Globus pallidus (tissue), 1 donor: ENCODE data around the gene PARD6B.
"Not testable (repeated sequence)": the region's sequence is repeated elsewhere in the genome, so short reads cannot be mapped to it uniquely, and the experiment has no call there.

ENCODE experiments used
- DNase-seq: peaks from one replicate; pipeline ENCODE4 v3.0.0-alpha.2; 2015; ENCODE audit warnings: low spot score

Gene PARD6B

DNA sequence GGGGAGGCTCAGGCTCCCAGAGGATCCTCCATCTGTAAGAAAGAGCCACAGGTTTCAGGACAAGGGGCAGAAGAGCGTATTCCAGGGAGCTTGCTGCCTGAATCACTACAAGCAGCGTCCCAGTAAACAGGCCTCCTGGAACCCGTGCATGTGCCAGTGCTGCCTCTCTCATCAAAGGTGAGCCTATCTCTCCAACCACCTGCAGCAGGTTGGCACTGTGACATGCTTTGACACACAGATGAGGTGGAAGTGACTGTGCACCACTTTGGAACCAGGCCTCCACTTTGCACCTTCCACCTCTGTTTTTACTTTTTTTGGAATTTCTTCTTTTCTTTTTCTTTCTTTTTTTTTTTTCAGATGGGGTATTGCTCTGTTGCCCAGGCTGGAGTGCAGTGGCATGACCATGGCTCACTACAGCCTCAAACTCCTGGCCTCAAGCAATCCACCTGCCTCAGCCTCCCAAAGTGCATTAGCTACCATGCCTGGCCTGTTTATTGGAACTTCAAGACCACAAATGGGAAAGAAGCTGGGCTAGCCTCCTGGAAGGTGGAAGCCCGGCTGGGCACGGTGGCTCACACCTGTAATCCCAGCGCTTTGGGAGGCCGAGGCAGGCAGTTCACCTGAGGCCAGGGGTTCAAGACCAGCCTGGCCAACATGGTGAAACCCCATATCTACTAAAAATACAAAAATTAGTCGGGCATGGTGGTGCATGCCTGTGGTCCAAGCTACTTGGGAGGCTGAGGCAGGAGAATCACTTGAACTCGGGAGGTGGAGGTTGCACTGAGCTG, 27.5 kb upstream of the PARD6B start:
- DNase-seq: not testable (repeated sequence)

- no peak for DNase-seq
Observed at GRCh38 chr20:50704514-50704913, 26.9 kb upstream of the PARD6B start.

GRCh38 chr20:50704971-50705370, 26.4 kb upstream of the PARD6B start:
- DNase-seq: no peak

- no peak for DNase-seq
Observed at GRCh38 chr20:50708845-50709635, 22.3 kb upstream of the PARD6B start.

DNA sequence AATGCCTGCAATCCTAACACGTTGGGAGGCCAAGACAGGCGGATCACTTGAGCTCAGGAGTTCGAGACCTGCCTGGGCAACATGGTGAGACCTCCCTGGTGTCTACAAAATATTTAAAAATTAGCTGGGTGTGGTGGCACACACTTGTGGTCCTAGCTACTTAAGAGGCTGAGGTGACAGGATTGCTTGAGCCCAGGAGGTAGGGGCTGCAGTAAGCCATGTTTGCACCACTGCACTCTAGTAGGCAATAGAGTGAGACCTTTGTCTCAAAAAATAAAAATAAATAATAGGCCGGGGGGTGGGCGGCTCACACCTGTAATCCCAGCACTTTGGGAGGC, 21.8 kb upstream of the PARD6B start:
- DNase-seq: no peak

DNA sequence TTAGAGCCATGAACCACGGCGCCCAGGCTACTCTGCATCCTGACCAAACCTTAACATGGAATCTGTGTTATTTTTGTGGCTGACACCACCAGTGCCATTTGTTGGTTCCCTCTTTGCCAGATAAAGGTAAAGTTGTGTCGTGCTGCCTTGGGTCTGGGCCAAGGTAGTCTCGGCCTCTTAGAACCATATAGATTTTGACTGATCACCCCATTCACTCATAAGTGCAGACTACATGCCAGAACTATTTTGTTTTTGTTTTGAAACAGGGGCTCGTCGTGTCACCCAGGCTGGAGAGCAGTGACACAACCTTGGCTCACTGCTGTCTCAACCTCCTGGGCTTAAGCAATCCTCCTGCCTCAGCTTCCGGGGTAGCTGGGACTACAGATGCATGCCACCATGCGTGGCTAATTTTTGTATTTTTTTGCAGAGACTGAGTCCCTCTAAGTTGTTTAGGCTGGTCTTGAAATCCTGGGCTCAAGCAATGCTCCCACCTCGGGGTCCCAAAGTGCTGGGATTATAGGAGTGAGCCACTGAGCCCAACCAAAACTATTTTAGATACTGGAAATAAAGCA, 20.8 kb upstream of the PARD6B start:
- DNase-seq: no peak

- DNase-seq: no peak
Observed at GRCh38 chr20:50711113-50711825, 20.1 kb upstream of the PARD6B start.

GRCh38 chr20:50712771-50713656, 18.4 kb upstream of the PARD6B start:
- no peak for DNase-seq

GRCh38 chr20:50713657-50714101, 17.7 kb upstream of the PARD6B start:
- DNase-seq: no peak

DNA sequence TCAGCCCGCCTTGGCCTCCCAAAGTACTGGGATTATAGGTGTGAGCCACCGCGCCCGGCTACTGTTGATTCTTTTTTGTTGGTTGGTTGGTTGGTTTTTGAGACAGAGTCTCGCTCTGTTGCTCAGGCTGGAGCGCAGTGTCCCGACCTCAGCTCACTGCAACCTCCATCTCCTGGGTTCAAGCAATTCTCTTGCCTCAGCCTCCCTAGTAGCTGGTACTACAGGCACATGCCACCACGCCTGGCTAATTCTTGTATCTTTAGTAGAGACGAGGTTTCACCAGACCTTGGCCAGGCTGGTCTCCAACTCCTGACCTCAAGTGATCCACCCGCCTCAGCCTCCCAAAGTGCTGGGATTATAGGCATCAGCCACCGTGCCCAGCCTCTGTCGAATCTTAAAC, 17.0 kb upstream of the PARD6B start:
- not testable (repeated sequence) for DNase-seq

- DNase-seq: no peak
Observed at GRCh38 chr20:50715694-50716093, 15.7 kb upstream of the PARD6B start.

DNA sequence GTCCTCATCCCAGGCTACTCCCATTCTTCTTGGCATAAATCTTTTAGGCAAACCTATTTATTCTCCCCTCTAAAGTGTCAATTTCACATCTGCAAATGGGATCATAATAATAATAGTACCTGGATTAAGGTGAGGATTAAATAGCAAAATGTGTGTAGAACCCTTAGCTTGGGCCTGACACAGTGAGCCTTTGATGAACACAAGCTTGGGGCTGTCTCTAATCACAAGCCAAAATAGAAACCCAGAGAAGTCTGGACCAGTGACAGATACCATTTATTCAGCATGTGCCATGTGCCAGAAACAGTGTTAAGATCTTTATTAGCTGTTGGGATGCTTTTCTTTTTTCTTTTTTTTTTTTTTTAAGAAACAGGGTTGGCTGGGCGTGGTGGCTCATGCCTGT, 14.9 kb upstream of the PARD6B start:
- DNase-seq: no peak

- no peak for DNase-seq
Observed at GRCh38 chr20:50717312-50717711, 14.1 kb upstream of the PARD6B start.

DNA sequence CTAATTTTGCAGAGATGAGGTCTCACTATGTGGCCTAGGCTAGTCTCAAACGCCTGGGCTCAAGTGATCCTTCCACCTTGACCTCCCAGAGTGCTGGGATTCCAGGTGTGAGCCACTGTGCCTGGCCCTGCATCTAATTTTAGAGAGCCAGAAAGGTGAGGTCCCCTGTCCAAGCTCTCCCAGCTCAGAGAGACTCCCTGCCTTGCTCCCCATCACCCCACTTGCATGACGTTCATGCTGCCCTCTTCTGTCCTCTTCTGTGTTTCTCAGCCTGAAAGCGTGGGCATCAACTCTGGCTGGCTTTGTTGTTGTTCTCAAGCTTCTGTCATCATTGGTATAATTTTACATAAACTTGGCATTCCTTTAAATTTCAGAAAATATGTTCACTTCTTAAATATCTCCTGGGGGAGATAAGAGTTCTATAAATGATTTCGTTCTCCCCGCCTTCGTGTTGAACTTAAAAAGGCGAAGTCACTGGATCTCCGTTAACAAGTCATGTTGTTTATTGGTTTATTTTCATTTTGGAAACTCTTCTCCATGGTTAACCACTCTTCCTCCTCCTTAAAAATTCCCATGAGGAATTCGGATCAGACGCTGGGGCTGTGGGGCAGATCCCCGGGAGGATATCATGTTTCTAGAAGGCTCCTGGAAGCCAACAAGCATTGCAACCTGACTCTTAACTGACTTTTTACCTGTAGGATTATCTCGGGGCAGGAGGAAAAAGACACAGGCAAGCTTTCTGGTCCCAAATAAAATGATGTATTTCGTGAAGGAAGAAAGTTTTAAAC, 13.2 kb upstream of the PARD6B start:
- DNase-seq: no peak

GRCh38 chr20:50719328-50719727, 12.1 kb upstream of the PARD6B start:
- no peak for DNase-seq

GRCh38 chr20:50720026-50720425, 11.4 kb upstream of the PARD6B start:
- DNase-seq: no peak

DNA sequence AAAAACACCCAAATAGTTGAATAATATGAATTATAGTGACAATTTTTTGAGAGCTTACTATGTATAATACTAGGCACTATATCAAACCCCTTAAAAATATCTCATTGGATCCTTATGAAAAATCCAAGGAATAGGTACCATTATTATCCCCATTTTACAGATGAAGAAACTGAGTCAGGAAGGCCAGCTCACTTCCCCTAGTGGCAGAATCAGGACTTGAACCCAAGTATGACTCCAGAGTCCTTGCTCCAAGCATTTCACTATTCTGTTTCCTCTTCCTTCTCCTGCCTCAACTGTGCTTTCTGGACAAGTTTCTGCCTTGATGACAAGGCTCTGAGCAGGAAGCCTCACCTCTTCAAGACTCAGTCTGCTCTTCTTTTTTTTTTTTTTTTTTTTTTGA, 10.8 kb upstream of the PARD6B start:
- DNase-seq: no peak

GRCh38 chr20:50721881-50722281, 9.5 kb upstream of the PARD6B start:
- DNase-seq: no peak

DNA sequence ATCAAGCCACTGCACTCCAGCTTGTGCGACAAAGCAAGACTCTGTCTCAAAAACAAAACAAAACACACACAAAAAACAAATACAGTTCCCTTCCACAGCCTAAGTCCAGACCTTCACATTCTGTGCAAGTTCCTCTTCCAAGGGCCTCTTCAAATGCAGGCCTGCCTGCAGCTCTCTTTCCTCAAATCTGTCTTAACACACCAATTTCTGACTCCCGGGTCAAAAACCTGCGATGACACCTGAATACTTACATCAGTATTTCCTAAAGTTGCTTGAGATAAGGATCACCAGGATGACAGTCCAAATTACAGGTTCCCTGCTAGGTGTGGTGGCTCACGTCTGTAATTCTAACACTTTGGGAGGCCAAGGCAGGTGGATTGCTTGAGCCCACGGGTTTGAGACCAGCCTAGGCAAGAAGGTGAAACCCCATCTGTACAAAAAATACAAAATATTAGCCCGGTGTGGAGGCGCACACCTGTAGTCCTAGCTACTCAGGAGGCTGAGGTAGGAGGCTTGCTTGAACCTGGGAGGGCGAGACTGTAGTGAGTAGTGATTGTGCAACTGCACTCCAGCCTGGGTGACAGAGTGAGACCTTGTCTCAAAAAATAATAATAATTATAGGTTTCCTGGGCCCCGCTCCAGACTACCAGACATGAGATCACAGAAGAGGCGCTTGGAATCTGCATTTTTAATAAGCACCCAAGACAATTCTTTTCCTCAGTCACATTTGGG, 8.8 kb upstream of the PARD6B start:
- DNase-seq: no peak

GRCh38 chr20:50723672-50724071, 7.7 kb upstream of the PARD6B start:
- no peak for DNase-seq
